NCI-H1092 treated with DMSO at 0.1 percent for 48 hours (cell line): ENCODE results near the gene KRT31.
"Not testable (repeated sequence)": the region's sequence is repeated elsewhere in the genome, so short reads cannot be mapped to it uniquely, and the experiment has no call there.

Source experiments
- DNase-seq: peaks from one replicate; lab custom pipeline; 2025; lab: John Stamatoyannopoulos, UW

The KRT31 gene

GRCh38 chr17:41417576-41418015, 20.2 kb upstream of the KRT31 start:
- no peak for DNase-seq

GRCh38 chr17:41417127-41417526, 19.7 kb upstream of the KRT31 start:
- DNase-seq = no peak

GRCh38 chr17:41416479-41416878, 19.1 kb upstream of the KRT31 start:
- no peak for DNase-seq

GRCh38 chr17:41415833-41416335, 18.5 kb upstream of the KRT31 start:
- no peak for DNase-seq

- DNase-seq = no peak
These were observed 18.0 kb upstream of the KRT31 start for GRCh38 chr17:41415411-41415810.

GRCh38 chr17:41413982-41414381, 16.6 kb upstream of the KRT31 start:
- no peak for DNase-seq

- no peak for DNase-seq
These were observed 16.0 kb upstream of the KRT31 start for GRCh38 chr17:41413353-41413957.

- DNase-seq = no peak
These were observed 13.8 kb upstream of the KRT31 start for GRCh38 chr17:41411072-41411840.

GRCh38 chr17:41407226-41407625, 9.8 kb upstream of the KRT31 start:
- no peak for DNase-seq

- no peak for DNase-seq
These were observed 8.8 kb upstream of the KRT31 start for GRCh38 chr17:41406205-41406604.

GRCh38 chr17:41404024-41404671, 6.7 kb upstream of the KRT31 start:
- DNase-seq = no peak

- no peak for DNase-seq
These were observed 6.1 kb upstream of the KRT31 start for GRCh38 chr17:41403404-41404023.

GRCh38 chr17:41402161-41402560, 4.8 kb upstream of the KRT31 start:
- no peak for DNase-seq

GRCh38 chr17:41396340-41396739, 1.1 kb downstream of the KRT31 start:
- DNase-seq = no peak

- DNase-seq = no peak
These were observed 1.8 kb downstream of the KRT31 start for GRCh38 chr17:41395611-41396010.

- not testable (repeated sequence) for DNase-seq
These were observed 2.4 kb downstream of the KRT31 start for GRCh38 chr17:41395044-41395443.

GRCh38 chr17:41394254-41394996, 3.0 kb downstream of the KRT31 start:
- no peak for DNase-seq

GRCh38 chr17:41393826-41394225, 3.6 kb downstream of the KRT31 start:
- DNase-seq = no peak

- no peak for DNase-seq
These were observed 4.1 kb downstream of the KRT31 start for GRCh38 chr17:41393294-41393693.

- DNase-seq = no peak
These were observed 5.1 kb downstream of the KRT31 start for GRCh38 chr17:41392278-41392677.

- no peak for DNase-seq
These were observed 5.9 kb downstream of the KRT31 start for GRCh38 chr17:41391535-41391934.

GRCh38 chr17:41390411-41390938, 6.9 kb downstream of the KRT31 start:
- DNase-seq = no peak
